GM12875 (cell line): ENCODE measurements around the gene EFCAB7.
"Not testable (repeated sequence)": the region's sequence is repeated elsewhere in the genome, so short reads cannot be mapped to it uniquely, and the experiment has no call there.

Experiments used
- H3K4me3 ChIP-seq: one replicate; pipeline ENCODE4 v1.5.1; 2011; ENCODE audit warnings: low read depth, low read length, control low read depth
- CTCF ChIP-seq: IDR thresholded peaks from 2 replicates; pipeline ENCODE4 v1.5.1; 2011; ENCODE audit warnings: low read depth, mild to moderate bottlenecking, control low read depth, inconsistent platforms, low read length, moderate library complexity, borderline replicate concordance; ENCODE audit not compliant: insufficient read depth

The EFCAB7 gene

DNA sequence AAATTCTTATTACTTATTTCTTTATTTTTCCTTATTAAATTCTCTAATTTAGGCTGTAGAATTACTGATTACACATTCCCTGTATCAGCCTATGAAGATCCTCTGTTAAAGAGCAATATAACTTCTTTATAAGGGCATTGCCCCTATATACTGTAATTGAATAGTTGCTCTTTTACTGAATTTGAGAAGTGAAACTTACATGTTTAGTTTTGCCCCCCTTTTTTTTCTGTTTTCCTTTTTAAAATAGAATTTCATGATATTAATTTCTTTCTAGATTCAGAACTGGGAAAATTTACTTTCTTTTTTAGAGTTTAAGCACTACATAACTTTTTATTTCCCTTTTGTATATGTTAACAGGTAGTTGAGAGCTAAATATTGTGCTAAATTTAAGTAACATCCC, 40.4 kb downstream of the EFCAB7 start:
- no peak overlapping the region for H3K4me3 ChIP-seq
- no peak for TF ChIP-seq CTCF

DNA sequence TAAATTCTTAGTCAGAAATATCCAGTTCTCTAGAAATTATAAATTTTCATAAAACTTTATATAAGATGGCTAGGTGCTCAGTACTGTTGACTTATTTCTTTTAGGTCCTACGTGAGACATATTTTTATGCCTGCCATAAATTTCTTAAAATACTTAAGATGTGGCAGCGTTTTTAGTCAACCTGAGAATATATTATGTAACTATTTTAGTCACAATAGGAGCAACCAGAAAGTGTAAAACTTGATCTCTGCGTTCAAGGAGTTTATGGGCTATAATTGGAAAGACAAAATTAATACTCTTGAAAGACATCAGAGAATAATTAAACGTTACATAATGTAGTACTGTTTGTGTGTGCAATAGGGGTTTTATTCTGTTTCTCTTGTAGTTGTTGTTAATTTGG, 45.7 kb downstream of the EFCAB7 start:
- no peak overlapping the region for H3K4me3 ChIP-seq
- no peak for TF ChIP-seq CTCF

DNA sequence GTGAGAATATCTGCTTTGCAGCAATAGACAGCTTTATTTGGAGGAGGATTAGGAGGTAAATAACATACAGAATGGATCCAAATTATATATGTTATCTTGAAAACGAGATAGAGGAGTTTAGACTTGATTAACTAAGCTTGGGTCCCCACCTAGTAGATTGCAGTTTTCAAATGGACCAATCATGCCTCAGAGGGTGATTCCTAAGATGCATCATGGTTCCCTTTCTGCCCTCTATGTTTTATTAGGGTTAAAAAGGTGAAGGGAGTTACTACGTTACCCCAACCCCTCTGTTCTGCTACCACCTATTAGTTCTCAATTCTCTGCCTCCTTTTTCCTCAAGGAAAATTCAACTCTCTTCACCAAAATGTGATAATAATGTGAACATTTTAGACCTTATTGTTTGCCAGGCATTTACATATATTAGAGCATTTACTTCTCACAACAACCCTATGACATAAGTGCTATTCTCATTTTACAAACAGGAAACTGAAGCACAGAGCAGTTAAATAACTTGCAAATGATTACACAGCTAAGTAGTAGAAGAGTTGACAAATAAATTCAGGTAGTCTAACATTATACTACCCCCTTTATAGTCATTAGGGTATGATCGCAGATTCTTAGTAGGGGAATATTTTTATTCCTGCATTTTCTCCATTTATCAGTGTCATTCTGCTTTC, 46.5 kb downstream of the EFCAB7 start:
- no peak overlapping the region for H3K4me3 ChIP-seq
- no peak for TF ChIP-seq CTCF

GRCh38 chr1:63572686-63573085, 49.4 kb downstream of the EFCAB7 start:
- not testable (repeated sequence) for H3K4me3 ChIP-seq

GRCh38 chr1:63574203-63574796, 51.0 kb downstream of the EFCAB7 start:
- H3K4me3 ChIP-seq, result not testable (repeated sequence)

DNA sequence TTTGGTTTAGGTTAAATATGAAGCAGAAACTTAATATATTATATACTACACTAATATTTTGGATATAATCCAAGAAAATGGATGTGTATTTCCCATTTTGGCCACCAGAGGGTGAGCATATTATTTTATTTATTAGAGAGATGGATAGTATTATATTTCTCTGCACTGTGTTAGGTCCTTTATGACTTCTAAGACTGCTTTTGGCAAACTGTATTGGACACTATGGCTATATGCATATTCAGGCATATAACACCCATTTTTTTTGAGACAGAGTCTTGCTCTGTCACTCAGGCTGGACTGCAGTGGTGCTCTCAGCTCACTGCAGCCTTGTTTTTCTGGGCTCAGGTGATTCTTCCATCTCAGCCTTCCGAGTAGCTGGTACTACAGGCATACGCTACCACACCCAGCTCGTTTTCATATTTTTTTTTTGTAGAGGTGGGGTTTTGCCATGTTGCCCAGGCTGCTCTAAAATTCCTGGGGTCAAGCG, 52.1 kb downstream of the EFCAB7 start:
- no peak overlapping the region for H3K4me3 ChIP-seq
- peak; percentile 3; the same call in 1 of the 2 replicates for TF ChIP-seq CTCF

- H3K4me3 ChIP-seq, result not testable (repeated sequence)
Measured at GRCh38 chr1:63586326-63586725, 63.0 kb downstream of the EFCAB7 start.

GRCh38 chr1:63590166-63590560, 66.8 kb downstream of the EFCAB7 start:
- no peak overlapping the region for H3K4me3 ChIP-seq
- no peak for TF ChIP-seq CTCF
